HG03457 (cell line): Measurements from ENCODE around the gene NFE2L1.
A peak's percentile ranks its signal among the peaks of the same experiment; 100 is the strongest.
"Not testable (repeated sequence)": the region's sequence is repeated elsewhere in the genome, so short reads cannot be mapped to it uniquely, and the experiment has no call there.

Source experiments
- ATAC-seq: cut with Tn5 transposase; IDR thresholded peaks from one replicate; pipeline ENCODE4 v1.9.1; 2021; ENCODE audit warnings: moderate number of reproducible peaks; ENCODE audit not compliant: unreplicated experiment

The NFE2L1 gene, protein sequence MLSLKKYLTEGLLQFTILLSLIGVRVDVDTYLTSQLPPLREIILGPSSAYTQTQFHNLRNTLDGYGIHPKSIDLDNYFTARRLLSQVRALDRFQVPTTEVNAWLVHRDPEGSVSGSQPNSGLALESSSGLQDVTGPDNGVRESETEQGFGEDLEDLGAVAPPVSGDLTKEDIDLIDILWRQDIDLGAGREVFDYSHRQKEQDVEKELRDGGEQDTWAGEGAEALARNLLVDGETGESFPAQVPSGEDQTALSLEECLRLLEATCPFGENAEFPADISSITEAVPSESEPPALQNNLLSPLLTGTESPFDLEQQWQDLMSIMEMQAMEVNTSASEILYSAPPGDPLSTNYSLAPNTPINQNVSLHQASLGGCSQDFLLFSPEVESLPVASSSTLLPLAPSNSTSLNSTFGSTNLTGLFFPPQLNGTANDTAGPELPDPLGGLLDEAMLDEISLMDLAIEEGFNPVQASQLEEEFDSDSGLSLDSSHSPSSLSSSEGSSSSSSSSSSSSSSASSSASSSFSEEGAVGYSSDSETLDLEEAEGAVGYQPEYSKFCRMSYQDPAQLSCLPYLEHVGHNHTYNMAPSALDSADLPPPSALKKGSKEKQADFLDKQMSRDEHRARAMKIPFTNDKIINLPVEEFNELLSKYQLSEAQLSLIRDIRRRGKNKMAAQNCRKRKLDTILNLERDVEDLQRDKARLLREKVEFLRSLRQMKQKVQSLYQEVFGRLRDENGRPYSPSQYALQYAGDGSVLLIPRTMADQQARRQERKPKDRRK

GRCh38 chr17:48047741-48048383, at the start of gene NFE2L1:
TSS of gene NFE2L1 (plus strand) at chr17:48048359. CDS start at chr17:48051119, 2,760 bp downstream.
- peak; percentile 79 for ATAC-seq

DNA sequence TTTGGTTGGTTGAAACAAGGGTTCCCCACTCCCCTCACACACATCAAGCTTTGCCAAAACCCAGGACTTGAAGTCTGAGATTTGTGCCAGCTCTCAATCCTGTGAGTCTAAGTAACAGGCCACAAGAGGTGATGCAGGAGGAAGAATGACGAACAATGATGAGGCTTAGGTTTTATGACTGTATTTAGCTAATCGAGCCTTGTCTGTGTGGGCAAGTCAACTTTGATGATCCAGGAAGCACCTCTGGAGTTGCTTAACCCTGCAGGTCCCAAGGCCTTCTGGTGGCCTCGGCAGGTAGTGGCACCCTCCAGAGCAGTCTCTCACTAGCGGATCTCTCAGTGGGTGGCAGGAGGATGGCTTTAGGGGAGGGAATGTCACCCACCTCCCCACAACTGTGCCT, 48.6 kb upstream of the NFE2L1 start:
- no peak for ATAC-seq

DNA sequence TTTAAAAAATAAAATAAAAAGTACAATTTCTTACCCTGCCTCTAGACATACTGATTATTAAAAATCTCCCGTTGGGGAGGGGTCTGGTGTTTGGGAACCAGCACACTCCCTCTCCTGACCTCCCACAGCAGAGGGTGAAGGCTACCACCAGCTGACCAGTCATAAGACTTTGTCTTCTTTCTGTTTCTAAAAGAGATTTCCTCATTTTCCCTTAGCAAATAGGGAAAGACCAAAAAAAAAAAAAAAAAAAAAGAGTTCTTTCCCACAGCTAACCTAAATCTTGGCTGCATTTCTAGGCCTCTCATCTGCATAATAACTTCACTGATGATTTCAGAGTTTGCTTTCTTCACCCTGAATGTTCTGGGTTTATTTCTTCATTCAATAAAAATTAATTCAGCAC, 47.0 kb upstream of the NFE2L1 start:
- no peak for ATAC-seq

GRCh38 chr17:48001657-48002056, 46.5 kb upstream of the NFE2L1 start:
- ATAC-seq: not testable (repeated sequence)

DNA sequence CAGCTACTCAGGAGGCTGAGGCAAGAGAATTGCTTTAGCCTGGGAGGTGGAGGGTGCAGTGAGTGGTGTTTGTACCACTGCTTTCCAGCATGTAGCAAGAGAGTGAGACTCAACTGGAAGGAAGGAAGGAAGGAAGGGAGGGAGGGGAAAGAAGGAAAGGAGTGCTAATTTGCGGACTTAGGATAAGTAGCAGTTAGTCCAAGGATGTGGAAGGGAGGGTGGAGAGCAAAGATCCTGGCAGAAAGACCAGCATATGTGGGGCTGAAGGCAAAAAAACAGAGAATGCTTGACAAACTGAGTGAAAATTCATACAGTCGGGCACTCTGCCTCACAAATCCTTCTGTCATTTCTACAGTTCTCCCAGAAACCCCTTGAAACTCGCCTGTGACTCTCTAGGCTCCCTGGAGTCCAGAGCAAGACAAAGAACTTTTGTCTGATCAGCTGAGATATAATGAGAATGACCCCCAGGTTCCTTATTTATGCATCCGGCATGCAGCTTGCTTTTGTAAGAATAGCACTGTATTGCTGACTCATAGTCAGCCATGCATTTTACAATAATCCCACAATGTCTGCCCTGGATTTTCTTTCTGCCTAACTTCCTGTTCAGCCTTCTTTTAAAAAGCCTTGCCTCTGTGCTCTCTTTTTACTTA, 45.8 kb upstream of the NFE2L1 start:
- no peak for ATAC-seq

GRCh38 chr17:48002916-48003416, 45.2 kb upstream of the NFE2L1 start:
- no peak for ATAC-seq

- no peak for ATAC-seq
Measured at GRCh38 chr17:48003417-48004151, 44.6 kb upstream of the NFE2L1 start.

DNA sequence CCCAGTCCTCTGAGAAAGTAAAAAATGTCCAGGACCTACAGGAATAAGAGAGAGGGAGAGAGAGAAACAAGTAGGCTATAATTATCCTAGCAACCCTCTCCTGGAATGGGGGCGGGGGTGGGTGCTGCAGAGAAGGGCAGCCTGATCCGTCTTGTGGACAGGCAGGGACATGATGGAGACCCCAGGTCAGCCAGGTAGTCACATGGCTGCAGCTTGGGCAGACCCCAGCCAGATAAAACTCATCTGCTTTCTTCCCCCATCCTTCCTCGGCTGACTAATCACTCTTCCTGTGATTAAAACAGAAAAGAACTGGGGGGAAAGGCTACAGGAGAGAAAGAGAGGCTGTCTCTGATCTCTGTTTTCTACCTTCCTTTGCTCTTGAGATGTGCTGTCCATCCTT, 43.2 kb upstream of the NFE2L1 start:
- ATAC-seq: no peak

GRCh38 chr17:48006936-48007709, 41.0 kb upstream of the NFE2L1 start:
- no peak for ATAC-seq

DNA sequence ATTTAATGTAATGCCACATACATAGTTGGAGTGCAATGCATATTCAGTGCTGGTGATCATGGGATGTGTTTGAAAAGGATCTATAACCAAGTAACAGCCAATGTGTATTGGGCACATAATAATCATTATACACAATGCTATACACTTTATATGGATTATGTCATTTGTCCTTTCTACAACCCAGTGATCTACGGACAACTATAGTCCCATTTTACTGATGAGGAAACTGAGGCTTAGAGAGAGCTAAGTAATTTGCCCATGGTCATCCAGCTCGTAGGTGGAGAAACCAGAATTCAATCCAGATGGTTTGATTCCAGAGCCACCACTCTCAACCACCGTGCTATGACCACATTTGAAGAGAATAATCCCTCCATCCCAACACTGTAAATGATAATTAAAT, 38.0 kb upstream of the NFE2L1 start:
- no peak for ATAC-seq

- no peak for ATAC-seq
Measured at GRCh38 chr17:48011405-48012150, 36.6 kb upstream of the NFE2L1 start.

- no peak for ATAC-seq
Measured at GRCh38 chr17:48012151-48012520, 36.0 kb upstream of the NFE2L1 start.

- no peak for ATAC-seq
Measured at GRCh38 chr17:48012654-48013053, 35.5 kb upstream of the NFE2L1 start.

DNA sequence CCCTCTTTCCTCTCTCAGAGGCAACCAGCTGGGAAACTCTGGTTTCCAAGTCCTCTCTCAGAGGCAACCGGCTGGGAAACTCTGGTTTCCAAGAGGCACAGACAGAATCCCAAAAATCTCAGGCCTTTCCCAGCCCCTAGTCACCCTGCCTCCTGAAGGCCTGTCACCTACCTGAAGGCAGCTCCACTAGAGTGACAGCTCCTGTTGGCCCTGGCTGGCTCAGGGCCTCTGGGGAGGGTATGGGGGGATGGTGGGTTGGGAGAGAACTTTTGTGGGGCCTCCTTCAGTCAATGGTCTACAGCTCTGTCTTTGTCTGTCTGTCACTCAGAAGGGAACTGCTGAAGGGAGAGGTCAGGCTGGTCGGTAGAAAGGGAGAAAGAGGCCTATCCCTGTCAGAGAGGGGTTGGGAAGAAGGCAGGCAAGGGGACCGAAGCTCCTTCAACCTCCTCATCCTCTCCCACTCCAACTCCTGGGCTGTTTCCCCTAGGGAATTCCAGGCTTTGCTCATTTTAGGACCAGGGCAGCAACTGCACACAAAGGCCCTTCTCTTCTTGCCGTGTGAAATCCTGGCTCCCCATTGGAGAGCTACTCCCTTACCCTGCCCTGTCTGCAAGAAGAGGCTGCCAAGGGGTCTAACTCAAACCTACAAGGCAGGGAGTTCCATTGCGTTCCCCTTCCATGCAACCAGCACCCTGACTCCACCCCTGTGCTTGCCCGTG, 34.1 kb upstream of the NFE2L1 start:
- ATAC-seq: no peak

DNA sequence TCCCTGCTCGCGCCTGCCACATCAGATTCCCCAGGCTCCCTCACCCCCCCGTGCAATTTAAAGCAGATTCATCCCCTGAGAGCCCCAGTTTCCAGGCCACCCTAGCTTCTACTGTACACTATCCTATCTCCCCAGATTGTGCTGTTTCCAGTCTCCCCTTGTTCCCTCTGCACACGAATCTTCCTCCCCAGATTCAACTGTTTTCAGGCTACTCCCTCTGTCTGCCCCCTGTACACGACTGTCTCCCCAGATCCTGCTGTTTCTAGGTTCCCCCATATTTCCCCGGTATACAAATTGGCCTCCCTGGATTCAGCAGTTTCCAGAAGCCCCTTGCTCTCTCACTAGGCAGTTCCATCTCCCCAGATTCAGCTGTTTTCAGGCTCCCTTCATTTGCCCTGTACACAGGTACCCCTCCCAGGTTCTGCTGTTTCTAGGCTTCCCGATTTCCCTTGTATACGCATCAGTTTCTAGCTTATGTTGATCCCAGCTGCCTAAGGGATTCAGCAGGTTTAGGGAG, 33.5 kb upstream of the NFE2L1 start:
- no peak for ATAC-seq

GRCh38 chr17:48016112-48016511, 32.0 kb upstream of the NFE2L1 start:
- no peak for ATAC-seq

DNA sequence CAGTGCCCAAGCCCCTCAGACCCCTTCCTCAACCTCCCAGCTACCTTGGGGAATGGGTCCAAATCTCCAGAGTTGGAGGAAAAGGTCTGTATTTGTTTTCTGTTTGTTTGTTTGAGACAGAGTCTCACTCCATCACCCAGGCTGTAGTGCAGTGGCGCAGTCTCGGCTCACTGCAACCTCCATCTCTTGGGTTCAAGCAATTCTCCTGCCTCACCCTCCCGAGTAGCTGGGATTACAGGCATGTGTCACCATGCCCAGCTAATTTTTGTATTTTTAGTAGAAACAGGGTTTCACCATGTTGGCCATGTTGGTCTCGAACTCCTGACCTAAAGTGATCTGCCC, 30.4 kb upstream of the NFE2L1 start:
- ATAC-seq: not testable (repeated sequence)

DNA sequence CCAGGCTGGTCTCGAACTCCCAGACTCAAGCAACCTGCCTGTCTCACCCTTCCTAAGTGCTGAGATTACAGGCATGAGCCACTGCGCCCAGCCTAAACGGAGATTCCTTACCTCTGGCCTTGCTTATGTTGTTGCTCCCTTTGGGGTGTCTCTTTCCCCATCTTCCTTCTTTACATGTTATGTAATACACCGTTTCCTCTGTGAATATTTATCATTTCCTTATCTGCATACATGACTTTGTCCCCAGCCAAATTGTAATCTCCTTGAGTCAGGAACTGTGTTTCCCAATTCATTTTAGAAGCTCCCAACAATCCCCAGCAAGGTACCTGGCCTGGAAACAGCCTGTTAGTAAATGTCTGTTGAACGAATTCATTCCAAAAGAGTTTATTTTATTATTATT, 26.2 kb upstream of the NFE2L1 start:
- ATAC-seq: no peak
